B cell (primary cell): ENCODE results near the gene KCNQ1OT1.

Source experiments
- EZH2 ChIP-seq: IDR thresholded peaks from 2 replicates; pipeline ENCODE4 v1.6.1; 2012; ENCODE audit warnings: borderline replicate concordance, low read depth, mild to moderate bottlenecking, moderate library complexity, low read length; ENCODE audit not compliant: insufficient read depth, poor library complexity, severe bottlenecking
- TF ChIP-seq, protein P1 (sequence below): fragments of 200-600 bp; IDR thresholded peaks from one replicate; pipeline ENCODE4 v1.8.0; 2022; ENCODE audit warnings: antibody characterized with exemption, mild to moderate bottlenecking

DNA sequence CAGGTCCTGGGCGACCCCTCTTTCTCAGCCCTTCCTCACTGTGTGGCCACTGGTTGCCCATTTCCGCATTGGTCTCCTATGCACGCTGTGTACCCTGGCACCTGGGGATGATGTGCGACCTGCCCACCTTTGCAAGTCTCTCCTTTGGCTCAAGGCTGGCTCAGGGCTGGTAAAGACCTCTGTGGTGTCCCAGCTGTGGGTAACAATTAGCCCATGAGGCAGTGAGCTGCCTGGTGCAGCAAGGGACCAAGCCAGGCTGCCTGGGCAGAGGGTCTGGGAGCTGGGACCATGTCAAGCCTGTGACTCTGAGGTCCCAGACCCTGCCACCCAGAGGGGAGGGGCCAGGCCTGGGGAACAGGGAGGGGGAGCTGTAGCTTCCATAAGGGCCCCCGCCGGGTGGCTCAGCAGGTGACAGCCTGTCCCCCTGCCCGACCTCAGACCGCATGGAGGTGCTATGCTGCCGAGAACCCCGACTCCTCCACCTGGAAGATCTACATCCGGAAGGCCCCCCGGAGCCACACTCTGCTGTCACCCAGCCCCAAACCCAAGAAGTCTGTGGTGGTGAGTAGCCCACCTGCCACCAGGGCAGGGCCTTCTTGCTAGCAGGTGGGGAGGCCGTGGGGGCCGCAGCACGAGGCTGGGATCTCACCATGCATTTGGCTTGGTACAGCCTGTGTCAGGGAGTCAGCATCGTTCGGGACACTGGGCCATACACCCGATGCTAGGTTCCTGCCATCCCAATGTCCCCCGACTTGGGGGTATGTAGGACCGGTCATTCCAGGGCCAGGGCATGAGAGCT lies 112.5 kb downstream of the KCNQ1OT1 start:
- TF ChIP-seq, protein P1, sequence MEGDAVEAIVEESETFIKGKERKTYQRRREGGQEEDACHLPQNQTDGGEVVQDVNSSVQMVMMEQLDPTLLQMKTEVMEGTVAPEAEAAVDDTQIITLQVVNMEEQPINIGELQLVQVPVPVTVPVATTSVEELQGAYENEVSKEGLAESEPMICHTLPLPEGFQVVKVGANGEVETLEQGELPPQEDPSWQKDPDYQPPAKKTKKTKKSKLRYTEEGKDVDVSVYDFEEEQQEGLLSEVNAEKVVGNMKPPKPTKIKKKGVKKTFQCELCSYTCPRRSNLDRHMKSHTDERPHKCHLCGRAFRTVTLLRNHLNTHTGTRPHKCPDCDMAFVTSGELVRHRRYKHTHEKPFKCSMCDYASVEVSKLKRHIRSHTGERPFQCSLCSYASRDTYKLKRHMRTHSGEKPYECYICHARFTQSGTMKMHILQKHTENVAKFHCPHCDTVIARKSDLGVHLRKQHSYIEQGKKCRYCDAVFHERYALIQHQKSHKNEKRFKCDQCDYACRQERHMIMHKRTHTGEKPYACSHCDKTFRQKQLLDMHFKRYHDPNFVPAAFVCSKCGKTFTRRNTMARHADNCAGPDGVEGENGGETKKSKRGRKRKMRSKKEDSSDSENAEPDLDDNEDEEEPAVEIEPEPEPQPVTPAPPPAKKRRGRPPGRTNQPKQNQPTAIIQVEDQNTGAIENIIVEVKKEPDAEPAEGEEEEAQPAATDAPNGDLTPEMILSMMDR, result no peak
- no peak for TF ChIP-seq EZH2
